ENCODE measurements around the gene ITGAE.

- TF ChIP-seq CTCF (IDR thresholded peaks at IDR 0.05) (no peak), POLR2A (IDR thresholded peaks at IDR 0.05) (no peak)
Measured at GRCh38 chr17:3693141-3693540, 107.8 kb downstream of the ITGAE start.
